ENCODE results near the gene MYH6. TPM values are rescaled to one million over a fixed set of nuclear protein-coding genes. Genes with fewer than 3 reads are reported as not detected.

Gene MYH6
- total RNA-seq, 1 donor from 2014 or later: 1.6 TPM

- Mint-ChIP-seq H3K27ac (ENCODE audit: unreplicated experiment) (no peak overlapping the region), H3K9me3 (ENCODE audit: unreplicated experiment) (no peaks in the 10 kb centered on the region), H3K4me3 (ENCODE audit: unreplicated experiment) (no peak overlapping the region), H3K36me3 (ENCODE audit: low read depth, unreplicated experiment) (no peaks in the 10 kb centered on the region), H3K27me3 (ENCODE audit: unreplicated experiment) (peaks cover 5% of the 10 kb centered on the region), H3K4me1 (ENCODE audit: unreplicated experiment) (peaks cover 23% of the 10 kb centered on the region)
- no peak for DNase-seq (ENCODE audit: low spot score)
- TF ChIP-seq CTCF (IDR thresholded peaks at IDR 0.05; ENCODE audit: unreplicated experiment): no peak
These were observed 35.8 kb upstream of the MYH6 start for GRCh38 chr14:23443881-23444280.

- TF ChIP-seq CTCF (IDR thresholded peaks at IDR 0.05; ENCODE audit: unreplicated experiment): no peak
- Mint-ChIP-seq H3K4me1 (ENCODE audit: unreplicated experiment) (peaks cover 27% of the 10 kb centered on the region), H3K36me3 (ENCODE audit: low read depth, unreplicated experiment) (no peaks in the 10 kb centered on the region), H3K4me3 (ENCODE audit: unreplicated experiment) (no peak overlapping the region), H3K9me3 (ENCODE audit: unreplicated experiment) (no peaks in the 10 kb centered on the region), H3K27me3 (ENCODE audit: unreplicated experiment) (peaks cover 5% of the 10 kb centered on the region), H3K27ac (ENCODE audit: unreplicated experiment) (no peak overlapping the region)
- no peak for DNase-seq (ENCODE audit: low spot score)
These were observed 35.3 kb upstream of the MYH6 start for GRCh38 chr14:23443411-23443812.

- H3K27ac Mint-ChIP-seq (ENCODE audit: unreplicated experiment): no peak overlapping the region
- TF ChIP-seq CTCF (IDR thresholded peaks at IDR 0.05; ENCODE audit: unreplicated experiment): no peak
- H3K4me1 Mint-ChIP-seq (ENCODE audit: unreplicated experiment): peaks cover 33% of the 10 kb centered on the region
- no peaks in the 10 kb centered on the region for H3K9me3 Mint-ChIP-seq (ENCODE audit: unreplicated experiment)
- no peak overlapping the region for H3K4me3 Mint-ChIP-seq (ENCODE audit: unreplicated experiment)
- DNase-seq (ENCODE audit: low spot score): no peak
- H3K27me3 Mint-ChIP-seq (ENCODE audit: unreplicated experiment): peaks cover 3% of the 10 kb centered on the region
- H3K36me3 Mint-ChIP-seq (ENCODE audit: low read depth, unreplicated experiment): no peaks in the 10 kb centered on the region
These were observed 34.8 kb upstream of the MYH6 start for GRCh38 chr14:23442721-23443356.

- TF ChIP-seq CTCF (IDR thresholded peaks at IDR 0.05; ENCODE audit: unreplicated experiment): no peak
- DNase-seq (ENCODE audit: low spot score): no peak
- no peak overlapping the region for H3K4me3 Mint-ChIP-seq (ENCODE audit: unreplicated experiment)
- H3K9me3 Mint-ChIP-seq (ENCODE audit: unreplicated experiment): no peaks in the 10 kb centered on the region
- H3K27me3 Mint-ChIP-seq (ENCODE audit: unreplicated experiment): peaks cover 3% of the 10 kb centered on the region
- peaks cover 40% of the 10 kb centered on the region for H3K4me1 Mint-ChIP-seq (ENCODE audit: unreplicated experiment)
- no peak overlapping the region for H3K27ac Mint-ChIP-seq (ENCODE audit: unreplicated experiment)
- no peaks in the 10 kb centered on the region for H3K36me3 Mint-ChIP-seq (ENCODE audit: low read depth, unreplicated experiment)
These were observed 33.0 kb upstream of the MYH6 start for GRCh38 chr14:23441076-23441475.

GRCh38 chr14:23439107-23439835 is 31.2 kb upstream of the MYH6 start:
- H3K4me3 Mint-ChIP-seq (ENCODE audit: unreplicated experiment): no peak overlapping the region
- H3K36me3 Mint-ChIP-seq (ENCODE audit: low read depth, unreplicated experiment): no peaks in the 10 kb centered on the region
- peaks cover 49% of the 10 kb centered on the region for H3K4me1 Mint-ChIP-seq (ENCODE audit: unreplicated experiment)
- no peak for DNase-seq (ENCODE audit: low spot score)
- no peak overlapping the region for H3K27ac Mint-ChIP-seq (ENCODE audit: unreplicated experiment)
- H3K9me3 Mint-ChIP-seq (ENCODE audit: unreplicated experiment): no peaks in the 10 kb centered on the region
- TF ChIP-seq CTCF (IDR thresholded peaks at IDR 0.05; ENCODE audit: unreplicated experiment): no peak
- peaks cover 9% of the 10 kb centered on the region for H3K27me3 Mint-ChIP-seq (ENCODE audit: unreplicated experiment)
